ENCODE results near the gene KY. TPM values are rescaled to one million over a fixed set of nuclear protein-coding genes. Genes with fewer than 3 reads are reported as not detected.
"Not testable (repeated sequence)": the region's sequence is repeated elsewhere in the genome, so short reads cannot be mapped to it uniquely, and the experiment has no call there.

KY gene
- total RNA-seq, 2 experiments from 2014 or later: not detected

DNA sequence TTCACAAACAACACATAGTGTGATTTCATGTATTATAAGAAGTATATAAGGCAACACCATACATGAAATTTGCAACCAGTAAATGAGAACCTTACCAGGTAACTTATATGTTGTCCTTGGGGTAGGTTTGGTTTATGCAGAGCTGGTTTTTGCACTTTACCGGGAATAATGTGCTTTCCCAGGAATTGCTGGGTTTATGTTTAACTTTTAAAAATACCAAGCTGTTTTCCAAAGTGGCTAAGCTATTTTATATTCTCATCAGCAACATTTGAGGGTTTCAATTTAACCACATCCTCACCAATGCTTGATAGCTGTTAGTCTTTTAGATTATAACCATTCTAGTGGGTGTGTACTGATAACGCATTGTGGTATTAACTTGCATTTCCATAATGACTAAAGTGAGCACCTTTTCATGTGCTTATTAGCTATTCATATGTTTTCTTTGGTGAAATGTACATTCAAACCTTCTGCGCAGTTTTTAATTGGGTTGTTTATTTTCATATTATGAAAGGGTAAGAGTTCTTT, 71.6 kb downstream of the KY start:
- H3K4me1 ChIP-seq (ENCODE audit: insufficient read depth, low read length): no peaks in the 10 kb centered on the region
- Mint-ChIP-seq H3K36me3 (ENCODE audit: low read depth) (no peaks in the 10 kb centered on the region), H3K4me1 (ENCODE audit: low read depth) (no peaks in the 10 kb centered on the region), H3K27me3 (no peaks in the 10 kb centered on the region), H3K9me3 (no peaks in the 10 kb centered on the region), H3K27ac (no peak overlapping the region), H3K4me3 (no peak overlapping the region)
- TF ChIP-seq, protein P1, sequence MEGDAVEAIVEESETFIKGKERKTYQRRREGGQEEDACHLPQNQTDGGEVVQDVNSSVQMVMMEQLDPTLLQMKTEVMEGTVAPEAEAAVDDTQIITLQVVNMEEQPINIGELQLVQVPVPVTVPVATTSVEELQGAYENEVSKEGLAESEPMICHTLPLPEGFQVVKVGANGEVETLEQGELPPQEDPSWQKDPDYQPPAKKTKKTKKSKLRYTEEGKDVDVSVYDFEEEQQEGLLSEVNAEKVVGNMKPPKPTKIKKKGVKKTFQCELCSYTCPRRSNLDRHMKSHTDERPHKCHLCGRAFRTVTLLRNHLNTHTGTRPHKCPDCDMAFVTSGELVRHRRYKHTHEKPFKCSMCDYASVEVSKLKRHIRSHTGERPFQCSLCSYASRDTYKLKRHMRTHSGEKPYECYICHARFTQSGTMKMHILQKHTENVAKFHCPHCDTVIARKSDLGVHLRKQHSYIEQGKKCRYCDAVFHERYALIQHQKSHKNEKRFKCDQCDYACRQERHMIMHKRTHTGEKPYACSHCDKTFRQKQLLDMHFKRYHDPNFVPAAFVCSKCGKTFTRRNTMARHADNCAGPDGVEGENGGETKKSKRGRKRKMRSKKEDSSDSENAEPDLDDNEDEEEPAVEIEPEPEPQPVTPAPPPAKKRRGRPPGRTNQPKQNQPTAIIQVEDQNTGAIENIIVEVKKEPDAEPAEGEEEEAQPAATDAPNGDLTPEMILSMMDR (IDR thresholded peaks at IDR 0.05): no peak
- H3K27me3 ChIP-seq (ENCODE audit: control insufficient read depth in 1 of 2, insufficient read depth in 2 of 2, low read length in 2 of 2): no peaks in the 10 kb centered on the region
- H3K36me3 ChIP-seq (ENCODE audit: insufficient read depth, low read length): no peaks in the 10 kb centered on the region
- intact Hi-C loops (cut with DNase I, micrococcal nuclease): no loop called here
- H3K9me3 ChIP-seq (ENCODE audit: control insufficient read depth in 1 of 2, insufficient read depth in 1 of 2, low read length in 2 of 2): peaks cover 0 to 3% of the 10 kb centered on the region in 2 experiments
- ChIA-PET CTCF (no interaction called here), POLR2A (no interaction called here)
- H3K27ac ChIP-seq (ENCODE audit: low read depth in 1 of 2, low read length in 2 of 2): no peak overlapping the region
- no peak for ATAC-seq (ENCODE audit: poor library complexity)
- no peak for DNase-seq
- no peak overlapping the region for H3K4me3 ChIP-seq (ENCODE audit: low read length)

- H3K4me1 ChIP-seq (ENCODE audit: insufficient read depth, low read length): no peaks in the 10 kb centered on the region
- Mint-ChIP-seq H3K4me3 (no peak overlapping the region), H3K9me3 (peaks cover 16% of the 10 kb centered on the region), H3K36me3 (ENCODE audit: low read depth) (peaks cover 8% of the 10 kb centered on the region), H3K27ac (no peak overlapping the region), H3K4me1 (ENCODE audit: low read depth) (no peaks in the 10 kb centered on the region), H3K27me3 (no peaks in the 10 kb centered on the region)
- ATAC-seq (ENCODE audit: poor library complexity) (no peak), DNase-seq (no peak)
- no peaks in the 10 kb centered on the region for H3K27me3 ChIP-seq (ENCODE audit: control insufficient read depth in 1 of 2, insufficient read depth in 2 of 2, low read length in 2 of 2)
- no peak overlapping the region for H3K4me3 ChIP-seq (ENCODE audit: low read length)
- intact Hi-C loops (cut with DNase I, micrococcal nuclease): no loop called here
- no peak overlapping the region for H3K27ac ChIP-seq (ENCODE audit: low read depth in 1 of 2, low read length in 2 of 2)
- ChIA-PET CTCF (no interaction called here), POLR2A (no interaction called here)
- TF ChIP-seq, protein P1 (IDR thresholded peaks at IDR 0.05): no peak
- peaks cover 0 to 3% of the 10 kb centered on the region in 2 experiments for H3K9me3 ChIP-seq (ENCODE audit: control insufficient read depth in 1 of 2, insufficient read depth in 1 of 2, low read length in 2 of 2)
- H3K36me3 ChIP-seq (ENCODE audit: insufficient read depth, low read length): no peaks in the 10 kb centered on the region
Measured at GRCh38 chr3:134576831-134577230, 74.0 kb downstream of the KY start.

DNA sequence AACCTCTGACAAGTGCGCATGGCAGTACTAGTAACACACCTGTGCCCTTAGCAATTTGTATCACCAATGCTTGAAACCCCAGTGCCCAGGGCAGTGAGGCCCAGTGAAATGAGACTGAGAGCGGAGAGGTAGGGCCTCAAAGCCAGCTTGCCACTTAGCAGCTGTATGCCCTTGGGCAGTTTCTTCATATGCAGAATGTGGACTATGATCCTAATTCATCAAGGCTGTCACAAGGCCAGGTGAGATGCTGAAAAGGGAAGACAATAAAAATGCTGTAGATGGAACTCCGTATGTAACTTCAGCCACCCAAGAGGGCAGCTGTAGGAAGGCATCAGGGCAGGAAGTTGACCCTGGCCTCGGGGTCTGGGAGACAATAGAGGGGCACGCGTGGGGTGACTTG, 74.4 kb downstream of the KY start:
- Mint-ChIP-seq H3K27me3 (no peaks in the 10 kb centered on the region), H3K36me3 (ENCODE audit: low read depth) (peaks cover 8% of the 10 kb centered on the region), H3K27ac (no peak overlapping the region), H3K9me3 (peaks cover 16% of the 10 kb centered on the region), H3K4me3 (no peak overlapping the region), H3K4me1 (ENCODE audit: low read depth) (no peaks in the 10 kb centered on the region)
- ChIA-PET POLR2A (no interaction called here), CTCF (no interaction called here)
- intact Hi-C loops (cut with DNase I, micrococcal nuclease): no loop called here
- DNase-seq (no peak), ATAC-seq (ENCODE audit: poor library complexity) (no peak)
- Histone ChIP-seq H3K4me1 (ENCODE audit: insufficient read depth, low read length) (no peaks in the 10 kb centered on the region), H3K9me3 (ENCODE audit: control insufficient read depth in 1 of 2, insufficient read depth in 1 of 2, low read length in 2 of 2) (peaks cover 0 to 1% of the 10 kb centered on the region in 2 experiments), H3K27me3 (ENCODE audit: control insufficient read depth in 1 of 2, insufficient read depth in 2 of 2, low read length in 2 of 2) (no peaks in the 10 kb centered on the region), H3K36me3 (ENCODE audit: insufficient read depth, low read length) (no peaks in the 10 kb centered on the region), H3K4me3 (ENCODE audit: low read length) (no peak overlapping the region), H3K27ac (ENCODE audit: low read depth in 1 of 2, low read length in 2 of 2) (no peak overlapping the region)
- TF ChIP-seq, protein P1 (IDR thresholded peaks at IDR 0.05): no peak

DNA sequence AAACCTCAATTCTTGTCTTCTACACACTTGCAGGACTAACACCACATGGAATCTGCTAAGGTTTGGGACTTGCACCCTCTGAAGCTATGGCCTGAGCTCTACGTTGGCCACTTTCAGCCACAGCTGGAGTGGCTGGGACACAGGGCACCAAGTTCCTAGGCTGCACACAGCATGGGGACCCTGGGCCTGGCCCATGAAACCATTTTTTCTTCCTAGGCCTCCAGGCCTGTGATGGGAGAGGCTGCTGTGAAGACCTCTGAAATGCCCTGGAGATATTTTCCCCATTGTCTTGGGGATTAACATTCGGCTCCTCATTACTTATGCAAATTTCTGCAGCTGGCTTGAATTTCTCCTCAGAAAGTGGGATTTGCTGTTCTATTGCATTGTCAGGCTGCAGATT, 80.9 kb downstream of the KY start:
- ATAC-seq (ENCODE audit: poor library complexity); H3K27ac ChIP-seq (ENCODE audit: low read depth in 1 of 2, low read length in 2 of 2); H3K4me1 ChIP-seq (ENCODE audit: insufficient read depth, low read length); CTCF ChIA-PET; intact Hi-C loops (cut with DNase I, micrococcal nuclease); H3K4me3 Mint-ChIP-seq; H3K4me3 ChIP-seq (ENCODE audit: low read length); DNase-seq; H3K27me3 Mint-ChIP-seq; POLR2A ChIA-PET; H3K36me3 ChIP-seq (ENCODE audit: insufficient read depth, low read length); H3K27ac Mint-ChIP-seq; H3K4me1 Mint-ChIP-seq (ENCODE audit: low read depth); H3K27me3 ChIP-seq (ENCODE audit: control insufficient read depth in 1 of 2, insufficient read depth in 2 of 2, low read length in 2 of 2): not testable (repeated sequence)
- H3K9me3 ChIP-seq (ENCODE audit: control insufficient read depth in 1 of 2, insufficient read depth in 1 of 2, low read length in 2 of 2): peaks cover 12 to 22% of the 10 kb centered on the region in 2 experiments
- peaks cover 19% of the 10 kb centered on the region for H3K36me3 Mint-ChIP-seq (ENCODE audit: low read depth)
- peaks cover 26% of the 10 kb centered on the region for H3K9me3 Mint-ChIP-seq

Measured in CD4-positive, alpha-beta T cell (primary cell).